ENCODE results near the gene C1QTNF8.

Gene C1QTNF8

GRCh38 chr16:1143761-1144450 lies 47.9 kb upstream of the C1QTNF8 start:
- TF ChIP-seq CREB5 (CRISPR knock-in tag; IDR thresholded peaks at IDR 0.05; ENCODE audit: low read depth) = no peak
- TF ChIP-seq PPARA (CRISPR knock-in tag; IDR thresholded peaks at IDR 0.05; ENCODE audit: borderline replicate concordance) = no peak
- no peak for TF ChIP-seq POU6F1 (CRISPR knock-in tag; IDR thresholded peaks at IDR 0.05; ENCODE audit: borderline replicate concordance, low read depth)
- TF ChIP-seq SNAI2 (CRISPR knock-in tag; IDR thresholded peaks at IDR 0.05) = no peak
- TF ChIP-seq, protein P1, sequence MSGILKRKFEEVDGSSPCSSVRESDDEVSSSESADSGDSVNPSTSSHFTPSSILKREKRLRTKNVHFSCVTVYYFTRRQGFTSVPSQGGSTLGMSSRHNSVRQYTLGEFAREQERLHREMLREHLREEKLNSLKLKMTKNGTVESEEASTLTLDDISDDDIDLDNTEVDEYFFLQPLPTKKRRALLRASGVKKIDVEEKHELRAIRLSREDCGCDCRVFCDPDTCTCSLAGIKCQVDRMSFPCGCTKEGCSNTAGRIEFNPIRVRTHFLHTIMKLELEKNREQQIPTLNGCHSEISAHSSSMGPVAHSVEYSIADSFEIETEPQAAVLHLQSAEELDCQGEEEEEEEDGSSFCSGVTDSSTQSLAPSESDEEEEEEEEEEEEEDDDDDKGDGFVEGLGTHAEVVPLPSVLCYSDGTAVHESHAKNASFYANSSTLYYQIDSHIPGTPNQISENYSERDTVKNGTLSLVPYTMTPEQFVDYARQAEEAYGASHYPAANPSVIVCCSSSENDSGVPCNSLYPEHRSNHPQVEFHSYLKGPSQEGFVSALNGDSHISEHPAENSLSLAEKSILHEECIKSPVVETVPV (CRISPR knock-in tag; IDR thresholded peaks at IDR 0.05) = no peak
- TF ChIP-seq TCF4 (CRISPR knock-in tag; IDR thresholded peaks at IDR 0.05; ENCODE audit: borderline replicate concordance) = no peak
- TF ChIP-seq GLIS3 (CRISPR knock-in tag; IDR thresholded peaks at IDR 0.05) = no peak
- no peak for TF ChIP-seq OSR1 (CRISPR knock-in tag; IDR thresholded peaks at IDR 0.05)
- TF ChIP-seq CSDC2 (CRISPR knock-in tag; IDR thresholded peaks at IDR 0.05) = no peak
- TF ChIP-seq ZNF8 (CRISPR knock-in tag; IDR thresholded peaks at IDR 0.05) = no peak
- TF ChIP-seq ZC3H10 (CRISPR knock-in tag; IDR thresholded peaks at IDR 0.05) = no peak
- TF ChIP-seq ARNTL (CRISPR knock-in tag; IDR thresholded peaks at IDR 0.05; ENCODE audit: borderline replicate concordance, low read depth) = no peak
- no peak for TF ChIP-seq ZFP3 (CRISPR knock-in tag; IDR thresholded peaks at IDR 0.05)
- TF ChIP-seq ZFP30 (CRISPR knock-in tag; IDR thresholded peaks at IDR 0.05) = no peak
- no peak for TF ChIP-seq PATZ1 (CRISPR knock-in tag; IDR thresholded peaks at IDR 0.05; ENCODE audit: borderline replicate concordance)
- TF ChIP-seq TSHZ2 (CRISPR knock-in tag; IDR thresholded peaks at IDR 0.05) = no peak
- no peak for TF ChIP-seq ISL1 (CRISPR knock-in tag; IDR thresholded peaks at IDR 0.05)
- TF ChIP-seq BACH2 (CRISPR knock-in tag; IDR thresholded peaks at IDR 0.05; ENCODE audit: borderline replicate concordance) = no peak
- no peak for ATAC-seq

GRCh38 chr16:1142911-1143310 lies 46.9 kb upstream of the C1QTNF8 start:
- ATAC-seq = no peak
- no peak for TF ChIP-seq PPARA (CRISPR knock-in tag; IDR thresholded peaks at IDR 0.05; ENCODE audit: borderline replicate concordance)
- TF ChIP-seq TCF4 (CRISPR knock-in tag; IDR thresholded peaks at IDR 0.05; ENCODE audit: borderline replicate concordance) = no peak
- no peak for TF ChIP-seq ARNTL (CRISPR knock-in tag; IDR thresholded peaks at IDR 0.05; ENCODE audit: borderline replicate concordance, low read depth)
- TF ChIP-seq BACH2 (CRISPR knock-in tag; IDR thresholded peaks at IDR 0.05; ENCODE audit: borderline replicate concordance) = no peak
- TF ChIP-seq, protein P1 (CRISPR knock-in tag; IDR thresholded peaks at IDR 0.05) = no peak
- no peak for TF ChIP-seq ZNF565 (CRISPR knock-in tag; conservative IDR thresholded peaks at IDR 0.05; ENCODE audit: low read depth)
- TF ChIP-seq RARB (CRISPR knock-in tag; IDR thresholded peaks at IDR 0.05) = no peak
- TF ChIP-seq PATZ1 (CRISPR knock-in tag; IDR thresholded peaks at IDR 0.05; ENCODE audit: borderline replicate concordance) = no peak
- no peak for TF ChIP-seq OSR1 (CRISPR knock-in tag; IDR thresholded peaks at IDR 0.05)
- TF ChIP-seq TSHZ2 (CRISPR knock-in tag; IDR thresholded peaks at IDR 0.05) = no peak
- no peak for TF ChIP-seq ZNF8 (CRISPR knock-in tag; IDR thresholded peaks at IDR 0.05)
- TF ChIP-seq ZFP3 (CRISPR knock-in tag; IDR thresholded peaks at IDR 0.05) = no peak

Measured in SK-N-SH treated with all-trans-retinoic acid at 6 μM for 48 hours (cell line).